K562 (cell line): ENCODE results near the gene DCAF11.

Source experiments
- CREM ChIP-seq: IDR thresholded peaks from 2 replicates; pipeline ENCODE4 v1.6.1; 2014; ENCODE audit warnings: antibody characterized with exemption, low read depth
- EHMT2 ChIP-seq: fragments of 450-650 bp; IDR thresholded peaks from 2 replicates; pipeline ENCODE4 v1.6.1; 2018; ENCODE audit warnings: antibody characterized with exemption
- GTF3C2 ChIP-seq: IDR thresholded peaks from 3 replicates; pipeline ENCODE4 v1.6.1; 2011; ENCODE audit warnings: borderline replicate concordance, mild to moderate bottlenecking, moderate library complexity; ENCODE audit not compliant: insufficient read length; ENCODE audit errors: extremely low read depth
- KDM5B ChIP-seq: fragments of 200-600 bp; sonication (generic); IDR thresholded peaks from 2 replicates; pipeline ENCODE4 v1.6.1; 2012; ENCODE audit warnings: low read depth, mild to moderate bottlenecking, moderate library complexity, low read length, control low read depth, inconsistent platforms; ENCODE audit not compliant: insufficient replicate concordance
- NFE2L1 ChIP-seq: fragments of 450-650 bp; IDR thresholded peaks from 2 replicates; pipeline ENCODE4 v1.6.1; 2016; ENCODE audit warnings: missing genetic modification characterization, low read depth, mild to moderate bottlenecking, missing compliant biosample characterization, moderate library complexity, borderline replicate concordance
- NR2C2 ChIP-seq, 2 experiments: fragments of 200-800 bp in 1 of 2; sonication (Bioruptor generic) in 1 of 2; sonication (generic) in 1 of 2; formaldehyde crosslinking in 1 of 2; IDR thresholded peaks; 2 replicates each; pipeline versions ENCODE4 v1.6.1 to v1.8.0; 2016 to 2022; ENCODE audit warnings: mild to moderate bottlenecking in 1 of 2, missing compliant biosample characterization in 1 of 2, missing genetic modification characterization in 1 of 2, missing genetic modification reagents in 1 of 2
- SMAD3 ChIP-seq: fragments of 450-650 bp; formaldehyde crosslinking; conservative IDR thresholded peaks from 2 replicates; pipeline ENCODE4 v1.4.0; 2020; ENCODE audit warnings: mild to moderate bottlenecking
- TF ChIP-seq, protein P1 (sequence below), 3 experiments: IDR thresholded peaks in 2 of 3; conservative IDR thresholded peaks in 1 of 3; 2 replicates each; pipeline ENCODE4 v1.5.1; 2011 to 2012; ENCODE audit warnings: low read length in 3 of 3, mild to moderate bottlenecking in 3 of 3, control low read depth in 2 of 3, improper control_type of control experiment in 1 of 3, inconsistent platforms in 1 of 3, low read depth in 1 of 3, mixed read lengths in 1 of 3, moderate library complexity in 1 of 3; ENCODE audit not compliant: insufficient read depth in 2 of 3
- TF ChIP-seq, protein P2 (sequence below), 2 experiments: fragments of 450-650 bp in 1 of 2; sonication (generic) in 1 of 2; formaldehyde crosslinking in 1 of 2; IDR thresholded peaks in 1 of 2; conservative IDR thresholded peaks in 1 of 2; 2 replicates each; pipeline versions ENCODE4 v1.6.1 to v1.8.1; 2016 to 2023; ENCODE audit warnings: mild to moderate bottlenecking in 2 of 2, moderate library complexity in 2 of 2, inconsistent platforms in 1 of 2, missing genetic modification reagents in 1 of 2

DNA sequence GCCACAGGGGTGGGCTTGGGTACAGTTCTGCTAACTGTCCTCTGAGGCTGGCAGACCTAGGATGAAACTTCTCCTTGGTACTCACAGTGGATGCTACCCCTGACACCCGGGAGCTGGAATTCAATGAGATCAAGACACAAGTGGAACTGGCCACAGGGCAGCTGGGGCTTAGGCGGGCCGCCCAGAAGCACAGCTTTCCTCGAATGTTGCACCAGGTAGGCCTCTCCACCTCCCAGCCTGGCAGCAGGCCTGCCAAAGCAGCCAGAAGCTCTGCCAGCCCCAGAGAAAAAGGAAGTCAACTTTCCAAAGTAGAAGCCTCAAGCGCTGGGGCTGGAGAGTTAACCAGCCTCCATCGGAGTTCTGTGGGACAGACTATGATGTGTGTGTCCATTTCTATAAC, 2.6 kb downstream of the DCAF11 start:
- TF ChIP-seq CREM (no peak), KDM5B (no peak), EHMT2 (no peak), NR2C2 (CRISPR knock-in tag; IDR thresholded peaks at IDR 0.05) (no peak), NR2C2 (tag; IDR thresholded peaks at IDR 0.05) (no peak), SMAD3 (no peak), GTF3C2 (no peak), NFE2L1 (tag) (no peak)
- TF ChIP-seq, protein P1, sequence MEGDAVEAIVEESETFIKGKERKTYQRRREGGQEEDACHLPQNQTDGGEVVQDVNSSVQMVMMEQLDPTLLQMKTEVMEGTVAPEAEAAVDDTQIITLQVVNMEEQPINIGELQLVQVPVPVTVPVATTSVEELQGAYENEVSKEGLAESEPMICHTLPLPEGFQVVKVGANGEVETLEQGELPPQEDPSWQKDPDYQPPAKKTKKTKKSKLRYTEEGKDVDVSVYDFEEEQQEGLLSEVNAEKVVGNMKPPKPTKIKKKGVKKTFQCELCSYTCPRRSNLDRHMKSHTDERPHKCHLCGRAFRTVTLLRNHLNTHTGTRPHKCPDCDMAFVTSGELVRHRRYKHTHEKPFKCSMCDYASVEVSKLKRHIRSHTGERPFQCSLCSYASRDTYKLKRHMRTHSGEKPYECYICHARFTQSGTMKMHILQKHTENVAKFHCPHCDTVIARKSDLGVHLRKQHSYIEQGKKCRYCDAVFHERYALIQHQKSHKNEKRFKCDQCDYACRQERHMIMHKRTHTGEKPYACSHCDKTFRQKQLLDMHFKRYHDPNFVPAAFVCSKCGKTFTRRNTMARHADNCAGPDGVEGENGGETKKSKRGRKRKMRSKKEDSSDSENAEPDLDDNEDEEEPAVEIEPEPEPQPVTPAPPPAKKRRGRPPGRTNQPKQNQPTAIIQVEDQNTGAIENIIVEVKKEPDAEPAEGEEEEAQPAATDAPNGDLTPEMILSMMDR (IDR thresholded peaks at IDR 0.05 in 2 of 3, conservative IDR thresholded peaks at IDR 0.05 in 1 of 3; ENCODE audit: insufficient read depth in 2 of 3, low read depth in 1 of 3, low read length in 3 of 3): no peak
- TF ChIP-seq, protein P2, sequence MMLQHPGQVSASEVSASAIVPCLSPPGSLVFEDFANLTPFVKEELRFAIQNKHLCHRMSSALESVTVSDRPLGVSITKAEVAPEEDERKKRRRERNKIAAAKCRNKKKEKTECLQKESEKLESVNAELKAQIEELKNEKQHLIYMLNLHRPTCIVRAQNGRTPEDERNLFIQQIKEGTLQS (IDR thresholded peaks at IDR 0.05): no peak
- TF ChIP-seq, protein P2 (CRISPR knock-in tag; conservative IDR thresholded peaks at IDR 0.05): no peak
